Kidney (tissue), 14 donors: ENCODE data around the gene SMOC1. TPM values are rescaled to one million over a fixed set of nuclear protein-coding genes. Genes with fewer than 3 reads are reported as not detected.
A peak's percentile ranks its signal among the peaks of the same experiment; 100 is the strongest.

Experiments used
- DNase-seq, 5 donors: peaks; one replicate each; pipeline ENCODE4 v3.0.0-alpha.2; 2013 to 2020
- FAIRE-seq: peaks from 2 replicates; lab custom pipeline; 2012; peaks lifted over from hg19 to GRCh38; lab: Jason Lieb, UNC
- H3K27ac ChIP-seq, 2 donors: one replicate each; pipeline ENCODE4 v1.7.0; 2013; ENCODE audit warnings: low read depth in 2 of 2, low read length in 2 of 2, inconsistent platforms in 1 of 2
- H3K27me3 ChIP-seq: one replicate; pipeline ENCODE4 v1.7.1; 2013; ENCODE audit warnings: low read length, inconsistent platforms; ENCODE audit not compliant: control insufficient read depth, insufficient read depth
- H3K36me3 ChIP-seq, 3 donors: one replicate each; pipeline versions ENCODE4 v1.7.0 to v1.7.1; 2013; ENCODE audit warnings: low read length in 3 of 3, control low read depth in 1 of 3, inconsistent platforms in 1 of 3; ENCODE audit not compliant: insufficient read depth in 3 of 3, control insufficient read depth in 2 of 3
- H3K4me1 ChIP-seq, 3 donors: one replicate each; pipeline versions ENCODE4 v1.7.0 to v1.7.1; 2013; ENCODE audit warnings: low read length in 3 of 3, inconsistent platforms in 1 of 3, low read depth in 1 of 3; ENCODE audit not compliant: control insufficient read depth in 2 of 3, insufficient read depth in 2 of 3
- H3K4me3 ChIP-seq, 3 donors: one replicate each; pipeline versions ENCODE4 v1.7.0 to v1.8.1; 2013; ENCODE audit warnings: low read length in 3 of 3, control low read depth in 1 of 3, inconsistent platforms in 1 of 3
- H3K9ac ChIP-seq, 3 donors: one replicate each; pipeline versions ENCODE4 v1.7.0 to v1.7.1; 2013; ENCODE audit warnings: low read length in 3 of 3, control low read depth in 1 of 3, inconsistent platforms in 1 of 3
- H3K9me3 ChIP-seq, 3 donors: one replicate each; pipeline versions ENCODE4 v1.7.0 to v1.7.1; 2013; ENCODE audit warnings: low read length in 3 of 3, control low read depth in 1 of 3, inconsistent platforms in 1 of 3; ENCODE audit not compliant: control insufficient read depth in 2 of 3, insufficient read depth in 1 of 3
- intact Hi-C: fragments of 100-400 bp; cut with DNase I; formaldehyde crosslinking; loops from one replicate; pipeline ENCODE4 v1.11.1; 2022
- polyA plus RNA-seq: library from polyadenylated mRNA; stranded (reverse); fragments of 350-450 nt; fragmentation: Illumina TruSeq; extraction: RNeasy Lipid Tissue Mini Kit (QIAGEN cat#74804); gene quantifications from one replicate; pipeline ENCODE4 v1.2.3, GENCODE V29; 2014; ENCODE audit warnings: low read depth, low replicate concordance; ENCODE audit not compliant: insufficient read depth
- total RNA-seq: library from RNA; stranded (reverse); fragmentation: NEBNext Ultra II Directional; extraction: Animal tissue kit (Norgen Biotek cat#: 25700); gene quantifications from one replicate; pipeline ENCODE4 v1.2.1, GENCODE V29; 2021
- TF ChIP-seq, protein P1 (sequence below): IDR thresholded peaks from 3 replicates; pipeline ENCODE4 v1.5.1; 2012; ENCODE audit warnings: mild to moderate bottlenecking, moderate library complexity, borderline replicate concordance; ENCODE audit not compliant: insufficient read depth; ENCODE audit errors: extremely low read depth
- donor health status: control.
- donor health status: control.
- donor health status: control.
- donor health status: control.
- donor health status: control.
- donor health status: DM: yes; HTN: yes; CAD: no.
- donor health status: Normal renal cell carcinoma (clear cell type).

SMOC1 gene
- total and polyA plus RNA-seq, 2 donors from 2014 or later = 1.2 to 2.8 TPM

- TF ChIP-seq, protein P1, sequence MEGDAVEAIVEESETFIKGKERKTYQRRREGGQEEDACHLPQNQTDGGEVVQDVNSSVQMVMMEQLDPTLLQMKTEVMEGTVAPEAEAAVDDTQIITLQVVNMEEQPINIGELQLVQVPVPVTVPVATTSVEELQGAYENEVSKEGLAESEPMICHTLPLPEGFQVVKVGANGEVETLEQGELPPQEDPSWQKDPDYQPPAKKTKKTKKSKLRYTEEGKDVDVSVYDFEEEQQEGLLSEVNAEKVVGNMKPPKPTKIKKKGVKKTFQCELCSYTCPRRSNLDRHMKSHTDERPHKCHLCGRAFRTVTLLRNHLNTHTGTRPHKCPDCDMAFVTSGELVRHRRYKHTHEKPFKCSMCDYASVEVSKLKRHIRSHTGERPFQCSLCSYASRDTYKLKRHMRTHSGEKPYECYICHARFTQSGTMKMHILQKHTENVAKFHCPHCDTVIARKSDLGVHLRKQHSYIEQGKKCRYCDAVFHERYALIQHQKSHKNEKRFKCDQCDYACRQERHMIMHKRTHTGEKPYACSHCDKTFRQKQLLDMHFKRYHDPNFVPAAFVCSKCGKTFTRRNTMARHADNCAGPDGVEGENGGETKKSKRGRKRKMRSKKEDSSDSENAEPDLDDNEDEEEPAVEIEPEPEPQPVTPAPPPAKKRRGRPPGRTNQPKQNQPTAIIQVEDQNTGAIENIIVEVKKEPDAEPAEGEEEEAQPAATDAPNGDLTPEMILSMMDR = no peak
- no peak overlapping the region for H3K9ac ChIP-seq
- H3K27me3 ChIP-seq = no peaks in the 10 kb centered on the region
- intact Hi-C loops = no loop called here
- no peaks in the 10 kb centered on the region for H3K4me1 ChIP-seq
- FAIRE-seq (no peak), DNase-seq (no peak)
- H3K27ac ChIP-seq = no peak overlapping the region
- no peaks in the 10 kb centered on the region for H3K36me3 ChIP-seq
- no peaks in the 10 kb centered on the region for H3K9me3 ChIP-seq
- no peak overlapping the region for H3K4me3 ChIP-seq
These were observed 188.6 kb downstream of the SMOC1 start for GRCh38 chr14:70067810-70068209.

DNA sequence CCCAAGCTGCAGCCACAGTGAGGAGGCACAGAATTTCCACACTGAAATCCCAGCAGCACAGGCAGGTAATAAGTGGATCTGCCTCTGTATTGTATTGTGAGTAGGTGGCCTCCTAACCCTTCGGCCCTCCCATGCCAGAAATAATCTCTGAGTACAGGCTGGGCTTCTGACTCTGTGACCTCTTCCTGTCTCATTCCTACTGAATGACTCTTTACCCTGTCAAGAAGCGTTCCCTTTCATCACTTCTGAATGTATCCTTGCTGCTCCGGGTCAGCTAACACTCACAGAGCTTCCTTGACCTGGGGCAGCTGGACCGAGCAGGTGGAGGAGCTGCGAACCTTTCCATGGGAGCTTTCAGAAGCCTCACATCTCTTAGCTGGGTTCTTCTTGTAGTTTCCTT is 190.0 kb downstream of the SMOC1 start:
- TF ChIP-seq, protein P1 = no peak
- Histone ChIP-seq H3K4me1 (no peaks in the 10 kb centered on the region), H3K36me3 (no peaks in the 10 kb centered on the region), H3K9ac (no peak overlapping the region), H3K27me3 (no peaks in the 10 kb centered on the region), H3K9me3 (no peaks in the 10 kb centered on the region), H3K27ac (no peak overlapping the region), H3K4me3 (no peak overlapping the region)
- no peak for DNase-seq
- intact Hi-C loops = no loop called here
- no peak for FAIRE-seq

DNA sequence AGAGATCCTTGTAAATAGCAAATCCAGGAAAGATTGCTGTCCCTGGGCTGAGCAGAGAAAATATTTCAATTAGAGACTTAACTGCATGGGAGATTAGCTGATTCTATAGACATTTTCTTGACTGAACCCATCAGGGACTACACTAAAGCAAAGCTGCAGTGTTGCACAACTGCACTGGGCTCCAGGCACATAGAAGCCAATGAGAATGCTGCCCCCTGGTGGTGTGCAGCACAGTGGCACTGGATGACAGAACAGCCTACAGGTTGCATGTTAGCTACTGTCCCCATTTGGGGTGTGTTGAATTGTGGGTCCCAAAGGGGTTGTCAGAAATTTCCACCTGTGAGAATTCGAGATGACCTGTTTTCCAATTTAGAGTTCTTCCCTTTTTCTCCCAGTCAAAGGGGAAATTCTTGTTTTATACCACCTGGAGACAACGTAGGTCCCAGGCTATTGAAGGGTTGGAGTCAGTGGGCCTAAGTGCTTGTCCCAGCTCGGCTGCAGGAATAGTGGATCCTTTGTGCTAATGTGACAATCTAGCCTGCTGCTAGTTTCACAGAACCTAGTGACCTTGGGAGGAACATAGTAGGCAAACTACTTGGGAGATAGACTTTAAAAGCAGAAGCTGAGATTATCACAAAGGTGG is 194.8 kb downstream of the SMOC1 start:
- DNase-seq (peak in 4 of 5 donors; percentile 39 to 63 (median 52)), FAIRE-seq (no peak)
- Histone ChIP-seq H3K27ac (no peak overlapping the region), H3K36me3 (no peaks in the 10 kb centered on the region), H3K4me1 (no peaks in the 10 kb centered on the region), H3K9ac (no peak overlapping the region), H3K27me3 (no peaks in the 10 kb centered on the region), H3K9me3 (no peaks in the 10 kb centered on the region), H3K4me3 (no peak overlapping the region)
- intact Hi-C loops = no loop called here
- TF ChIP-seq, protein P1 = peak; percentile 63

GRCh38 chr14:70077005-70077404 is 197.8 kb downstream of the SMOC1 start:
- Histone ChIP-seq H3K4me3 (no peak overlapping the region), H3K36me3 (no peaks in the 10 kb centered on the region), H3K27ac (no peak overlapping the region), H3K9me3 (no peaks in the 10 kb centered on the region), H3K9ac (no peak overlapping the region), H3K27me3 (no peaks in the 10 kb centered on the region), H3K4me1 (no peaks in the 10 kb centered on the region)
- FAIRE-seq (no peak), DNase-seq (no peak)
- TF ChIP-seq, protein P1 = no peak
- intact Hi-C loops = no loop called here
